ENCODE results near the gene CSF1R.

Gene CSF1R

GRCh38 chr5:150022158-150022531, 64.2 kb downstream of the CSF1R start:
- no peak for DNase-seq

- no peak for DNase-seq
Observed at GRCh38 chr5:150021491-150022157, 64.7 kb downstream of the CSF1R start.

GRCh38 chr5:150020249-150020648, 66.1 kb downstream of the CSF1R start:
- DNase-seq = no peak

GRCh38 chr5:150017226-150018005, 68.9 kb downstream of the CSF1R start:
- no peak for DNase-seq

GRCh38 chr5:150016537-150016936, 69.8 kb downstream of the CSF1R start:
- no peak for DNase-seq

- DNase-seq = no peak
Observed at GRCh38 chr5:150015415-150015814, 70.9 kb downstream of the CSF1R start.

- no peak for DNase-seq
Observed at GRCh38 chr5:150014456-150014855, 71.9 kb downstream of the CSF1R start.

GRCh38 chr5:150013931-150014330, 72.4 kb downstream of the CSF1R start:
- DNase-seq = no peak

- no peak for DNase-seq
Observed at GRCh38 chr5:150009671-150010387, 76.5 kb downstream of the CSF1R start.

- no peak for DNase-seq
Observed at GRCh38 chr5:150007050-150007449, 79.3 kb downstream of the CSF1R start.

- no peak for DNase-seq
Observed at GRCh38 chr5:150006318-150006717, 80.0 kb downstream of the CSF1R start.
